Measurements from ENCODE around the gene FNBP1L. TPM values are rescaled to one million over a fixed set of nuclear protein-coding genes. Genes with fewer than 3 reads are reported as not detected.

Gene FNBP1L
- total RNA-seq, 6 experiments from 2014 or later: 1.0 to 6.2 (median 1.2) TPM

GRCh38 chr1:93518516-93518915 is 70.6 kb downstream of the FNBP1L start:
- TF ChIP-seq, protein P1, sequence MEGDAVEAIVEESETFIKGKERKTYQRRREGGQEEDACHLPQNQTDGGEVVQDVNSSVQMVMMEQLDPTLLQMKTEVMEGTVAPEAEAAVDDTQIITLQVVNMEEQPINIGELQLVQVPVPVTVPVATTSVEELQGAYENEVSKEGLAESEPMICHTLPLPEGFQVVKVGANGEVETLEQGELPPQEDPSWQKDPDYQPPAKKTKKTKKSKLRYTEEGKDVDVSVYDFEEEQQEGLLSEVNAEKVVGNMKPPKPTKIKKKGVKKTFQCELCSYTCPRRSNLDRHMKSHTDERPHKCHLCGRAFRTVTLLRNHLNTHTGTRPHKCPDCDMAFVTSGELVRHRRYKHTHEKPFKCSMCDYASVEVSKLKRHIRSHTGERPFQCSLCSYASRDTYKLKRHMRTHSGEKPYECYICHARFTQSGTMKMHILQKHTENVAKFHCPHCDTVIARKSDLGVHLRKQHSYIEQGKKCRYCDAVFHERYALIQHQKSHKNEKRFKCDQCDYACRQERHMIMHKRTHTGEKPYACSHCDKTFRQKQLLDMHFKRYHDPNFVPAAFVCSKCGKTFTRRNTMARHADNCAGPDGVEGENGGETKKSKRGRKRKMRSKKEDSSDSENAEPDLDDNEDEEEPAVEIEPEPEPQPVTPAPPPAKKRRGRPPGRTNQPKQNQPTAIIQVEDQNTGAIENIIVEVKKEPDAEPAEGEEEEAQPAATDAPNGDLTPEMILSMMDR (IDR thresholded peaks at IDR 0.05): no peak
- H3K36me3 Mint-ChIP-seq (ENCODE audit: low read depth): no peaks in the 10 kb centered on the region
- H3K27ac Mint-ChIP-seq: no peak overlapping the region
- H3K4me3 Mint-ChIP-seq: no peak overlapping the region; the same call in 1 of the 2 replicates
- DNase-seq: no peak
- no peaks in the 10 kb centered on the region for H3K9me3 Mint-ChIP-seq
- H3K27me3 Mint-ChIP-seq (ENCODE audit: insufficient read depth): peaks cover 2% of the 10 kb centered on the region
- H3K4me1 Mint-ChIP-seq (ENCODE audit: low read depth): peaks cover 15% of the 10 kb centered on the region; the same call in 1 of the 2 replicates

GRCh38 chr1:93519199-93519829 is 71.4 kb downstream of the FNBP1L start:
- H3K27me3 Mint-ChIP-seq (ENCODE audit: insufficient read depth): peaks cover 2% of the 10 kb centered on the region

DNA sequence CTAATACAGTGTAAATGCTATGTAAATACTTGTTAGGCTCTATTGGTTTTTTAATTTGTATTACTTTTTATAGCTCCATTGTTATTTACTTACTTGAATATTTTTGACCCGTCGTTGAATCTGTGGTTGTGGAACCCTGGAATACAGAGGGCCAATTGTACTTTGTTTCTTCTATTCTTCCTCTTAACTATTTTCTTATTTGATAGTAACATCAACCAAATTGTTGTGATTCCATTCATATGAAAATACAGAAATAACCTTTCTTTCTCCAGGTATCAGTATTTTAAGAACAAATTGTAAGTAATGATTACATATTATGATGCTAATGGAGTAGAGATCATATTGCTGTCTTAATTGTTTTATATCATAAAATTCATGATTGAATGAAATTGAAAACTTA is 73.7 kb downstream of the FNBP1L start:
- no peaks in the 10 kb centered on the region for H3K9me3 Mint-ChIP-seq
- TF ChIP-seq, protein P1 (IDR thresholded peaks at IDR 0.05): no peak
- no peak for DNase-seq
- H3K36me3 Mint-ChIP-seq (ENCODE audit: low read depth): no peaks in the 10 kb centered on the region
- peaks cover 3% of the 10 kb centered on the region for H3K27me3 Mint-ChIP-seq (ENCODE audit: insufficient read depth)
- H3K4me1 Mint-ChIP-seq (ENCODE audit: low read depth): peaks cover 15% of the 10 kb centered on the region; the same call in 1 of the 2 replicates
- H3K4me3 Mint-ChIP-seq: no peak overlapping the region
- no peak overlapping the region for H3K27ac Mint-ChIP-seq

More at GRCh38 chr1:93519199-93519829, 71.4 kb downstream of the FNBP1L start:
- TF ChIP-seq, protein P1 (IDR thresholded peaks at IDR 0.05): no peak
- DNase-seq: peak; percentile 26
- Mint-ChIP-seq H3K27ac (no peak overlapping the region; the same call in 1 of the 2 replicates), H3K4me1 (ENCODE audit: low read depth) (peaks cover 15% of the 10 kb centered on the region; the same call in 1 of the 2 replicates), H3K4me3 (no peak overlapping the region), H3K9me3 (no peaks in the 10 kb centered on the region), H3K36me3 (ENCODE audit: low read depth) (no peaks in the 10 kb centered on the region)

- no peak for DNase-seq
- peaks cover 15% of the 10 kb centered on the region; the same call in 1 of the 2 replicates for H3K4me1 Mint-ChIP-seq (ENCODE audit: low read depth)
- no peaks in the 10 kb centered on the region for H3K36me3 Mint-ChIP-seq (ENCODE audit: low read depth)
- no peak overlapping the region for H3K27ac Mint-ChIP-seq
- no peak overlapping the region for H3K4me3 Mint-ChIP-seq
- H3K27me3 Mint-ChIP-seq (ENCODE audit: insufficient read depth): peaks cover 3% of the 10 kb centered on the region
- no peaks in the 10 kb centered on the region for H3K9me3 Mint-ChIP-seq
- TF ChIP-seq, protein P1 (IDR thresholded peaks at IDR 0.05): no peak
Observed at GRCh38 chr1:93522721-93523120, 74.8 kb downstream of the FNBP1L start.

GRCh38 chr1:93525431-93525830 is 77.5 kb downstream of the FNBP1L start:
- no peak for DNase-seq
- Mint-ChIP-seq H3K27me3 (ENCODE audit: insufficient read depth) (peaks cover 3% of the 10 kb centered on the region), H3K27ac (no peak overlapping the region), H3K9me3 (no peaks in the 10 kb centered on the region), H3K4me1 (ENCODE audit: low read depth) (no peaks in the 10 kb centered on the region), H3K36me3 (ENCODE audit: low read depth) (no peaks in the 10 kb centered on the region), H3K4me3 (no peak overlapping the region)
- TF ChIP-seq, protein P1 (IDR thresholded peaks at IDR 0.05): no peak

All from HFFc6 (cell line).